Neural cell (in vitro differentiated cells): ENCODE measurements around the gene CLK4. TPM values are rescaled to one million over a fixed set of nuclear protein-coding genes. Genes with fewer than 3 reads are reported as not detected.

Experiments used
- H2AFZ ChIP-seq: fragments of 200-600, 300-800 bp; sonication (generic), shearing (Covaris generic); 2 replicates; pipeline ENCODE4 v1.6.0; 2014; ENCODE audit warnings: low read depth, mild to moderate bottlenecking, antibody characterized with exemption, low read length, moderate library complexity
- H3F3A ChIP-seq: fragments of 200-600 bp; shearing (Covaris generic); 2 replicates; pipeline ENCODE4 v1.6.1; 2016; ENCODE audit warnings: mild to moderate bottlenecking, moderate library complexity, mixed read lengths, antibody characterized with exemption, low read length; ENCODE audit not compliant: insufficient read depth, poor library complexity, severe bottlenecking
- H3K27ac ChIP-seq: fragments of 200-600, 300-800 bp; sonication (generic), shearing (Covaris generic); 2 replicates; pipeline ENCODE4 v1.5.1; 2014; ENCODE audit warnings: mild to moderate bottlenecking, low read length, moderate library complexity
- H3K27me3 ChIP-seq: fragments of 300-800, 200-600 bp; sonication (generic), shearing (Covaris generic); 2 replicates; pipeline ENCODE4 v1.6.0; 2014; ENCODE audit warnings: mild to moderate bottlenecking, low read depth, low read length, moderate library complexity; ENCODE audit not compliant: insufficient read depth
- H3K36me3 ChIP-seq: fragments of 300-800, 200-600 bp; sonication (generic), shearing (Covaris generic); 2 replicates; pipeline ENCODE4 v1.5.1; 2014; ENCODE audit warnings: mild to moderate bottlenecking, antibody characterized with exemption, low read length, moderate library complexity; ENCODE audit not compliant: insufficient read depth
- H3K4me2 ChIP-seq: fragments of 300-800, 200-600 bp; sonication (generic), shearing (Covaris generic); 2 replicates; pipeline ENCODE4 v1.6.0; 2014; ENCODE audit warnings: mild to moderate bottlenecking, low read length
- H3K4me3 ChIP-seq: fragments of 300-800, 200-600 bp; sonication (generic), shearing (Covaris generic); 2 replicates; pipeline ENCODE4 v1.5.1; 2014; ENCODE audit warnings: mild to moderate bottlenecking, low read length, moderate library complexity
- H3K79me2 ChIP-seq: fragments of 200-600 bp; shearing (Covaris generic); replicated peaks from 2 replicates; pipeline ENCODE4 v1.6.0; 2014; ENCODE audit warnings: mild to moderate bottlenecking, low read length, moderate library complexity; ENCODE audit not compliant: insufficient read depth
- H3K9ac ChIP-seq: fragments of 300-800, 200-600 bp; sonication (generic), shearing (Covaris generic); 2 replicates; pipeline ENCODE4 v1.6.1; 2016; ENCODE audit warnings: mild to moderate bottlenecking, low read length, mixed read lengths
- H3K9me2 ChIP-seq: fragments of 200-600 bp; shearing (Covaris generic); 2 replicates; pipeline ENCODE4 v1.6.1; 2016; ENCODE audit warnings: mild to moderate bottlenecking, low read length, mixed read lengths; ENCODE audit not compliant: insufficient read depth
- H3K9me3 ChIP-seq: fragments of 200-600, 300-800 bp; sonication (generic), shearing (Covaris generic); 2 replicates; pipeline ENCODE4 v1.6.1; 2016; ENCODE audit warnings: mild to moderate bottlenecking, mixed run types, low read length, moderate library complexity, mixed read lengths
- H4K20me1 ChIP-seq: fragments of 200-600 bp; shearing (Covaris generic); 2 replicates; pipeline ENCODE4 v1.6.1; 2016; ENCODE audit warnings: mild to moderate bottlenecking, mixed run types; ENCODE audit not compliant: insufficient read depth
- EP300 ChIP-seq: fragments of 450-650 bp; conservative IDR thresholded peaks from 2 replicates; pipeline ENCODE4 v1.6.1; 2014; ENCODE audit warnings: antibody characterized with exemption, mild to moderate bottlenecking, moderate library complexity; ENCODE audit not compliant: poor library complexity, severe bottlenecking
- EZH2 ChIP-seq: fragments of 200-600, 300-800 bp; shearing (Covaris generic), sonication (generic); IDR thresholded peaks from 2 replicates; pipeline ENCODE4 v1.6.1; 2014; ENCODE audit warnings: antibody characterized with exemption, low read length, borderline replicate concordance, mild to moderate bottlenecking; ENCODE audit not compliant: insufficient read depth, poor library complexity, severe bottlenecking
- MXI1 ChIP-seq: fragments of 450-650 bp; conservative IDR thresholded peaks from 2 replicates; pipeline ENCODE4 v1.6.1; 2014; ENCODE audit warnings: antibody characterized with exemption, mild to moderate bottlenecking; ENCODE audit not compliant: poor library complexity, severe bottlenecking
- POLR2AphosphoS5 ChIP-seq: IDR thresholded peaks from 2 replicates; pipeline ENCODE4 v1.6.1; 2012
- RAD21 ChIP-seq: fragments of 450-650 bp; conservative IDR thresholded peaks from 2 replicates; pipeline ENCODE4 v1.6.1; 2014; ENCODE audit warnings: antibody characterized with exemption, mild to moderate bottlenecking, moderate library complexity
- SMC3 ChIP-seq: fragments of 450-650 bp; conservative IDR thresholded peaks from 2 replicates; pipeline ENCODE4 v1.6.1; 2014; ENCODE audit warnings: antibody characterized with exemption, mild to moderate bottlenecking, moderate library complexity; ENCODE audit not compliant: poor library complexity
- TAF1 ChIP-seq: IDR thresholded peaks from 2 replicates; pipeline ENCODE4 v1.6.1; 2012; ENCODE audit warnings: low read depth
- polyA plus RNA-seq: library from polyadenylated mRNA; depleted of rRNA; stranded (reverse); fragments of >200 nt; gene quantifications from 2 replicates; pipeline ENCODE4 v1.2.3, GENCODE V29; 2014
- TF ChIP-seq, protein P1 (sequence below): fragments of 450-650 bp; IDR thresholded peaks from 2 replicates; pipeline ENCODE4 v1.5.1; 2014; ENCODE audit warnings: antibody characterized with exemption, mild to moderate bottlenecking, moderate library complexity; ENCODE audit not compliant: poor library complexity, severe bottlenecking
- TF ChIP-seq, protein P2 (sequence below): IDR thresholded peaks from 2 replicates; pipeline ENCODE4 v1.6.1; 2012; ENCODE audit warnings: borderline replicate concordance

CLK4 gene
- polyA plus RNA-seq, 1 donor from 2014 or later: 115 TPM

DNA sequence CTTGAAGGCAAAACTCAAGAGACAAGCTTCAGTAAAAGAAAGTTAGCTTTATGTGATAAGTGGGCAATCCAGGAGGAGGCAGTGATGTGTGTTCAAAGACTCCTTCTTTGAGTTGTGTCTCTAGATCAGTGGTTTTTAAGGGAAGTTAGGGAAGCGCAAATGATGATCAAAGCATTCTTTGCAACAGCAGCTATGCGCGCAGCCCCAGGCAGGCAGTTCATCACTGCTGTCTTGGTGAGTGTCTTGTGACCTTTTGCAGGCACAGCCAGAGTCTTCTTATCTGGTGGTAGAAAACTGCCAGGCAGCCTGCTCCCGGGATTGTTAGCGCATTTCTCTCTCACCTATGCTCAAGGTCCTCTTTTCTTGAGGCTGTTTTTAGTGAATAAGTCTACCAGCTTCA lies 40.3 kb upstream of the CLK4 start:
- Histone ChIP-seq H3K9me3 (no peaks in the 10 kb centered on the region), H3K4me2 (no peak overlapping the region), H3K27ac (no peak overlapping the region), H3K4me3 (no peak overlapping the region), H4K20me1 (no peaks in the 10 kb centered on the region), H3K36me3 (no peaks in the 10 kb centered on the region), H3F3A (no peaks in the 10 kb centered on the region), H3K79me2 (no peaks in the 10 kb centered on the region), H3K27me3 (no peaks in the 10 kb centered on the region), H3K9me2 (no peaks in the 10 kb centered on the region), H3K9ac (no peak overlapping the region), H2AFZ (no peak overlapping the region)
- TF ChIP-seq, protein P1, sequence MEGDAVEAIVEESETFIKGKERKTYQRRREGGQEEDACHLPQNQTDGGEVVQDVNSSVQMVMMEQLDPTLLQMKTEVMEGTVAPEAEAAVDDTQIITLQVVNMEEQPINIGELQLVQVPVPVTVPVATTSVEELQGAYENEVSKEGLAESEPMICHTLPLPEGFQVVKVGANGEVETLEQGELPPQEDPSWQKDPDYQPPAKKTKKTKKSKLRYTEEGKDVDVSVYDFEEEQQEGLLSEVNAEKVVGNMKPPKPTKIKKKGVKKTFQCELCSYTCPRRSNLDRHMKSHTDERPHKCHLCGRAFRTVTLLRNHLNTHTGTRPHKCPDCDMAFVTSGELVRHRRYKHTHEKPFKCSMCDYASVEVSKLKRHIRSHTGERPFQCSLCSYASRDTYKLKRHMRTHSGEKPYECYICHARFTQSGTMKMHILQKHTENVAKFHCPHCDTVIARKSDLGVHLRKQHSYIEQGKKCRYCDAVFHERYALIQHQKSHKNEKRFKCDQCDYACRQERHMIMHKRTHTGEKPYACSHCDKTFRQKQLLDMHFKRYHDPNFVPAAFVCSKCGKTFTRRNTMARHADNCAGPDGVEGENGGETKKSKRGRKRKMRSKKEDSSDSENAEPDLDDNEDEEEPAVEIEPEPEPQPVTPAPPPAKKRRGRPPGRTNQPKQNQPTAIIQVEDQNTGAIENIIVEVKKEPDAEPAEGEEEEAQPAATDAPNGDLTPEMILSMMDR: no peak
- TF ChIP-seq EP300 (no peak), POLR2AphosphoS5 (no peak), MXI1 (no peak), TAF1 (no peak), EZH2 (no peak), SMC3 (no peak), RAD21 (no peak)
- TF ChIP-seq, protein P2, sequence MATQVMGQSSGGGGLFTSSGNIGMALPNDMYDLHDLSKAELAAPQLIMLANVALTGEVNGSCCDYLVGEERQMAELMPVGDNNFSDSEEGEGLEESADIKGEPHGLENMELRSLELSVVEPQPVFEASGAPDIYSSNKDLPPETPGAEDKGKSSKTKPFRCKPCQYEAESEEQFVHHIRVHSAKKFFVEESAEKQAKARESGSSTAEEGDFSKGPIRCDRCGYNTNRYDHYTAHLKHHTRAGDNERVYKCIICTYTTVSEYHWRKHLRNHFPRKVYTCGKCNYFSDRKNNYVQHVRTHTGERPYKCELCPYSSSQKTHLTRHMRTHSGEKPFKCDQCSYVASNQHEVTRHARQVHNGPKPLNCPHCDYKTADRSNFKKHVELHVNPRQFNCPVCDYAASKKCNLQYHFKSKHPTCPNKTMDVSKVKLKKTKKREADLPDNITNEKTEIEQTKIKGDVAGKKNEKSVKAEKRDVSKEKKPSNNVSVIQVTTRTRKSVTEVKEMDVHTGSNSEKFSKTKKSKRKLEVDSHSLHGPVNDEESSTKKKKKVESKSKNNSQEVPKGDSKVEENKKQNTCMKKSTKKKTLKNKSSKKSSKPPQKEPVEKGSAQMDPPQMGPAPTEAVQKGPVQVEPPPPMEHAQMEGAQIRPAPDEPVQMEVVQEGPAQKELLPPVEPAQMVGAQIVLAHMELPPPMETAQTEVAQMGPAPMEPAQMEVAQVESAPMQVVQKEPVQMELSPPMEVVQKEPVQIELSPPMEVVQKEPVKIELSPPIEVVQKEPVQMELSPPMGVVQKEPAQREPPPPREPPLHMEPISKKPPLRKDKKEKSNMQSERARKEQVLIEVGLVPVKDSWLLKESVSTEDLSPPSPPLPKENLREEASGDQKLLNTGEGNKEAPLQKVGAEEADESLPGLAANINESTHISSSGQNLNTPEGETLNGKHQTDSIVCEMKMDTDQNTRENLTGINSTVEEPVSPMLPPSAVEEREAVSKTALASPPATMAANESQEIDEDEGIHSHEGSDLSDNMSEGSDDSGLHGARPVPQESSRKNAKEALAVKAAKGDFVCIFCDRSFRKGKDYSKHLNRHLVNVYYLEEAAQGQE: no peak

DNA sequence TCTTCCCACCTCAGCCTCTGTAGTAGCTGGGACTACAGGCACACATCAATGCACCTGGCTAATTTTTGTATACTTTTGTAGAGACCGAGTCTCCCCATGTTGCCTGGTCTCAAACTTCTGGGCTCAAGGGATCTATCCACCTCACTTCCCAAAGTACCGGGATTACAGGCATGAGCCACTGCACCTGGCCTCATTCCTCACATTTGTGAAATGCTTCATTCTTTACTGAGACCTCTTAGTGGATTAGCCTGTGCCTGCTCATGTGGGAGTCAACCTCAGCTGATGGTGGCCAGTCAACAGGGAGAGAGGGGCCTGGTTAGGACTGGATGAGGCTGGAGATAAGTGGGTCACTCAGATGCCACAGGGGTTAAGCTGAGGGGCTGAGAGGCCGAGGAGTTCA lies 37.3 kb upstream of the CLK4 start:
- H3K27me3 ChIP-seq: no peaks in the 10 kb centered on the region
- H3K4me3 ChIP-seq: no peak overlapping the region
- H3K9me2 ChIP-seq: no peaks in the 10 kb centered on the region
- no peaks in the 10 kb centered on the region for H3K36me3 ChIP-seq
- H3K9me3 ChIP-seq: no peaks in the 10 kb centered on the region
- H4K20me1 ChIP-seq: no peaks in the 10 kb centered on the region
- TF ChIP-seq EZH2: no peak
- TF ChIP-seq RAD21: no peak
- TF ChIP-seq EP300: no peak
- no peak for TF ChIP-seq TAF1
- no peak for TF ChIP-seq SMC3
- TF ChIP-seq, protein P1: no peak
- no peak for TF ChIP-seq POLR2AphosphoS5
- TF ChIP-seq, protein P2: no peak
- TF ChIP-seq MXI1: no peak
- no peak overlapping the region for H2AFZ ChIP-seq
- no peaks in the 10 kb centered on the region for H3K79me2 ChIP-seq
- H3K27ac ChIP-seq: no peak overlapping the region
- no peak overlapping the region for H3K4me2 ChIP-seq
- H3K9ac ChIP-seq: no peak overlapping the region
- no peaks in the 10 kb centered on the region for H3F3A ChIP-seq
